Vagina (tissue), 2 donors: Measurements from ENCODE around the gene KDM4C. TPM values are rescaled to one million over a fixed set of nuclear protein-coding genes. Genes with fewer than 3 reads are reported as not detected.
"Not testable (repeated sequence)": the region's sequence is repeated elsewhere in the genome, so short reads cannot be mapped to it uniquely, and the experiment has no call there.

Source experiments
- DNase-seq, 2 donors: peaks; one replicate each; pipeline ENCODE4 v3.0.0-alpha.2; 2017; ENCODE audit errors: extremely low spot score in 2 of 2
- H3K27ac ChIP-seq: fragments of 200-600 bp; sonication (generic); one replicate; pipeline ENCODE4 v1.5.1; 2019
- H3K27me3 ChIP-seq: fragments of 200-600 bp; sonication (generic); one replicate; pipeline ENCODE4 v1.5.1; 2019
- H3K36me3 ChIP-seq, 2 donors: fragments of 200-600 bp; sonication (generic); one replicate each; pipeline ENCODE4 v1.5.1; 2017 to 2019
- H3K4me1 ChIP-seq: fragments of 200-600 bp; sonication (generic); one replicate; pipeline ENCODE4 v1.5.1; 2019
- H3K4me3 ChIP-seq, 2 donors: fragments of 200-600 bp; sonication (generic); 1 replicate in 1 of 2; 2 replicates in 1 of 2; pipeline ENCODE4 v1.5.1; 2016 to 2019
- H3K9me3 ChIP-seq: fragments of 200-600 bp; sonication (generic); one replicate; pipeline ENCODE4 v1.5.1; 2019
- CTCF ChIP-seq, 3 experiments: fragments of 450-650 bp in 2 of 3; fragments of 200-600 bp in 1 of 3; sonication (generic) in 1 of 3; IDR thresholded peaks; one replicate each; pipeline ENCODE4 v1.5.1; 2017 to 2019; ENCODE audit warnings: antibody characterized with exemption in 3 of 3, mild to moderate bottlenecking in 2 of 3, moderate library complexity in 2 of 3
- POLR2A ChIP-seq, 2 donors: fragments of 450-650 bp; IDR thresholded peaks; one replicate each; pipeline ENCODE4 v1.6.1; 2017; ENCODE audit warnings: antibody characterized with exemption in 2 of 2, mild to moderate bottlenecking in 2 of 2, moderate library complexity in 2 of 2
- POLR2AphosphoS5 ChIP-seq, 2 donors: sonication (generic); formaldehyde crosslinking; IDR thresholded peaks; one replicate each; pipeline ENCODE4 v1.9.0; 2017; ENCODE audit warnings: antibody characterized with exemption in 2 of 2, mild to moderate bottlenecking in 2 of 2, low read depth in 1 of 2; ENCODE audit not compliant: insufficient read depth in 1 of 2
- intact Hi-C: fragments of 100-400 bp; cut with DNase I; formaldehyde crosslinking; loops from one replicate; pipeline ENCODE4 v1.15.1; 2023
- total RNA-seq: library from RNA; depleted of rRNA; stranded (reverse); fragments of >200 nt; gene quantifications from one replicate; pipeline ENCODE4 v1.2.3, GENCODE V29; 2016

KDM4C gene
- total RNA-seq, 1 donor from 2014 or later: 35.6 TPM

DNA sequence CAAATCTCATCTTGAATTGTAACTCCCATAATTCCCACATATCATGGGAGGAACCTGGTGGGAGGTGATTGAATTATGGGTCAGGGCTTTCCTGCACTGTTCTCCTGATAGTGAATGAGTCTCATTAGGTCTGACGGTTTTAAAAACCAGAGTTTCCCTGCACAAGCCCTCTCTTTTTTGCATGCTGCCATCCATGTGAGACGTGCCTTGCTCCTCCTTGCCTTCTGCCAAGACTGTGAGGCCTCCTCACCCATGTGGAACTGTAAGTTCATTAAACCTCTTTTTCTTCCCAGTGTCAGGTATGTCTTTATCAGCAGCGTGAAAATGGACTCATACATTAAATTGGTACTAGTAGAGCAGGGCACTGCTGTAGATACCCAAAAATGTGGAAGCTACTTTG, 22.4 kb upstream of the KDM4C start:
- H3K27me3 ChIP-seq: no peaks in the 10 kb centered on the region
- intact Hi-C loops: no loop called here
- no peaks in the 10 kb centered on the region for H3K36me3 ChIP-seq
- no peaks in the 10 kb centered on the region for H3K4me1 ChIP-seq
- no peak for DNase-seq
- no peak overlapping the region for H3K27ac ChIP-seq
- H3K4me3 ChIP-seq: no peak overlapping the region
- TF ChIP-seq CTCF (IDR thresholded peaks at IDR 0.05): no peak
- TF ChIP-seq POLR2AphosphoS5 (IDR thresholded peaks at IDR 0.05; ENCODE audit: insufficient read depth in 1 of 2, low read depth in 1 of 2): no peak
- no peak for TF ChIP-seq POLR2A (IDR thresholded peaks at IDR 0.05)
- H3K9me3 ChIP-seq: no peaks in the 10 kb centered on the region

DNA sequence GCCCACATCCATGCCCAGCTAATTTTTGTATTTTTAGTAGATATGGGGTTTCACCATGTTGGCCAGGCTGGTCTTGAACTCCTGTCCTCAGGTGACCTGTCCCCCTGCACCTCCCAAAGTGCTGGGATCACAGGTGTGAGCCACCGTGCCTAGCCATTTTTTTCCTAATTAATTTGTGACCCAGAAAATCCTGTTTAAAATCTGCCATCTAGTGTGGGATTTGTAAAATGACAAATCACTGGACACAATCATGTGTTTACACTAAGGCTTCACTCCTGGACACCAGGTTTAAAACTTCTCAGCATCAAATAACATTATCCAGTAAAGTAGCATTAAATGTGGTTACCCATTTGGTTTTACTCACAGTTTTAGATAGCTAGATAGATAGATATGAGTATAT, 18.6 kb upstream of the KDM4C start:
- intact Hi-C loops: no loop called here
- H3K9me3 ChIP-seq: no peaks in the 10 kb centered on the region
- no peak for TF ChIP-seq POLR2A (IDR thresholded peaks at IDR 0.05)
- TF ChIP-seq CTCF (IDR thresholded peaks at IDR 0.05): no peak
- no peak for TF ChIP-seq POLR2AphosphoS5 (IDR thresholded peaks at IDR 0.05; ENCODE audit: insufficient read depth in 1 of 2, low read depth in 1 of 2)

DNA sequence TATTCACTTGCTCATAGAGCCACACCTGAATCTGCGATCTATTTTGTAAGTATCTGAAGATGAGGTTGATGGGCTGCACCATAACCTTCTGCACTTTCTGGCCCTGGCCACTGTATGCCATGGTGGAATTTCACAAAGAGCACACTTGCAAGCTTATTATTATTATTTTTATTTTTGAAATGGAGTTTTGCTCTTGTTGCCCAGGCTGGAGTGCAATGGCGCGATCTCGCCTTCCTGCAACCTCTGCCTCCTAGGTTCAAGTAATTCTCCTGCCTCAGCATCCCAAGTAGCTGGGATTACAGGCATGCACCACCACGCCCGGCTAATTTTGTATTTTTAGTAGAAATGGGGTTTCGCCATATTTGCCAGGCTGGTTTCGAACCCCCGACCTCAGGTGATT, 8.9 kb upstream of the KDM4C start:
- H3K4me1 ChIP-seq, H3K9me3 ChIP-seq, intact Hi-C loops, H3K27ac ChIP-seq, DNase-seq, H3K36me3 ChIP-seq, H3K4me3 ChIP-seq, H3K27me3 ChIP-seq: not testable (repeated sequence)

More for the DNA sequence above, 18.6 kb upstream of the KDM4C start:
- H3K27me3 ChIP-seq: no peaks in the 10 kb centered on the region
- H3K36me3 ChIP-seq: no peaks in the 10 kb centered on the region
- no peak overlapping the region for H3K4me3 ChIP-seq
- no peak overlapping the region for H3K27ac ChIP-seq
- no peak for DNase-seq
- no peaks in the 10 kb centered on the region for H3K4me1 ChIP-seq

DNA sequence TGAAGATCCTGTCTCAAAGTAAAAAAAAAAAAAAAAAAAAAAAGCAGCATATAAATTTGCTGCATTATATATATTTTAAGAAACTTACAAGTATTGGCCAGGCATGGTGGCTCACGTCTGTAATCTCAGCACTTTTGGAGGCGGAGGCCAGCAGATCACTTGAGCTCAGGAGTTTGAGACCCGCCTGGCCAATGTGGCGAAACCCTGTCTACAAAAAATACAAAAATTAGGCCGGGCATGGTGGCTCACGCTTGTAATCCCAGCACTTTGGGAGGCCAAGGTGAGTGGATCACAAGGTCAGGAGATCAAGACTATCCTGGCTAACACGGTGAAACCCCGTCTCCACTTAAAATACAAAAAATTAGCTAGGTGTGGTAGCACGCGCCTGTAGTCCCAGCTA, 2.9 kb upstream of the KDM4C start:
- H3K27me3 ChIP-seq, H3K9me3 ChIP-seq, H3K36me3 ChIP-seq, H3K27ac ChIP-seq, DNase-seq, H3K4me3 ChIP-seq: not testable (repeated sequence)
- intact Hi-C loops: loop anchor here (5.0 kb wide), 2 partner anchors 73 to 343 kb away; partner anchors contain the start of gene UHRF2
- H3K4me1 ChIP-seq: peaks cover 12% of the 10 kb centered on the region

DNA sequence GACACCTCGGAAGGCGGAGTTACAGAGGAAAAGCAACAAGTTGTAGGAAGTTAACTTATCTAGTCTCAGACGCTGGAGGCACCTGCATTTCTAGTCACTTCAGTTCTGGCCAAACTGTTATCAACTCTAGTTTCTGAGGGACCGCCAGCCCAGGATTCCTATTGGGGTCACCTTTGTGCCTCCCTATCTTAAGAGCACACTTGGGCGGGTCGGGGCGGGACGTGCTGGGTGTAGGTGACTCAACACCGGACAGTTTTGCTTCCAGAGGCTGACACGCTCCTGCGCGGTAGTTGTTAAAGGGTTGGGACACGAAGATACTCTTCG, 679 bp upstream of the KDM4C start:
- DNase-seq: no peak
- intact Hi-C loops: loop anchor here (5.0 kb wide), 2 partner anchors 75 to 345 kb away; partner anchors contain the start of gene UHRF2

GRCh38 chr9:6758248-6758497, 400 bp downstream of the KDM4C start:
- H3K4me1 ChIP-seq: peaks cover 15% of the 10 kb centered on the region
- H3K9me3 ChIP-seq: no peaks in the 10 kb centered on the region
- TF ChIP-seq CTCF (IDR thresholded peaks at IDR 0.05): no peak
- no peak for TF ChIP-seq POLR2A (IDR thresholded peaks at IDR 0.05)
- TF ChIP-seq POLR2AphosphoS5 (IDR thresholded peaks at IDR 0.05; ENCODE audit: insufficient read depth in 1 of 2, low read depth in 1 of 2): no peak
- DNase-seq: no peak
- peak overlapping the region; percentile 99 for H3K27ac ChIP-seq
- peak overlapping the region; percentile 61 to 100 for H3K4me3 ChIP-seq
- no peaks in the 10 kb centered on the region for H3K27me3 ChIP-seq
- no peaks in the 10 kb centered on the region for H3K36me3 ChIP-seq
- intact Hi-C loops: loop anchor here (5.0 kb wide), 2 partner anchors 76 to 346 kb away; partner anchors contain the start of gene UHRF2

More for the DNA sequence above, 679 bp upstream of the KDM4C start:
- Histone ChIP-seq H3K4me3 (peak overlapping the region; percentile 61 to 100), H3K4me1 (peaks cover 15% of the 10 kb centered on the region), H3K27me3 (no peaks in the 10 kb centered on the region), H3K9me3 (no peaks in the 10 kb centered on the region), H3K27ac (peak overlapping the region; percentile 99), H3K36me3 (no peaks in the 10 kb centered on the region)
- TF ChIP-seq POLR2AphosphoS5 (IDR thresholded peaks at IDR 0.05; ENCODE audit: insufficient read depth in 1 of 2, low read depth in 1 of 2) (no peak), POLR2A (IDR thresholded peaks at IDR 0.05) (no peak)
